RWPE1 (cell line): ENCODE results near the gene PPM1E.
A peak's percentile ranks its signal among the peaks of the same experiment; 100 is the strongest.
"Not testable (repeated sequence)": the region's sequence is repeated elsewhere in the genome, so short reads cannot be mapped to it uniquely, and the experiment has no call there.

Experiments used
- CTCF ChIA-PET: fragments of 350-600 bp; sonication (Branson Sonifier 250); formaldehyde crosslinking; extraction: SDS; loops from one replicate; lab custom pipeline; 2021; lab: Yijun Ruan, JAX
- POLR2A ChIA-PET: fragments of 400-600 bp; formaldehyde crosslinking; extraction: SDS; loops from one replicate; lab custom pipeline; 2020; ENCODE audit warnings: antibody characterized with exemption; ENCODE audit not compliant: low non-redundant PET; lab: Yijun Ruan, JAX
- DNase-seq: peaks from one replicate; pipeline ENCODE4 v3.0.0; 2012; ENCODE audit warnings: low spot score
- H3K27ac ChIP-seq: fragments of 450-650 bp; 2 replicates; pipeline ENCODE4 v1.5.1; 2017
- TF ChIP-seq, protein P1 (sequence below): fragments of 450-650 bp; conservative IDR thresholded peaks from 2 replicates; pipeline ENCODE4 v1.5.1; 2017; ENCODE audit warnings: low read depth, mild to moderate bottlenecking

Gene PPM1E

DNA sequence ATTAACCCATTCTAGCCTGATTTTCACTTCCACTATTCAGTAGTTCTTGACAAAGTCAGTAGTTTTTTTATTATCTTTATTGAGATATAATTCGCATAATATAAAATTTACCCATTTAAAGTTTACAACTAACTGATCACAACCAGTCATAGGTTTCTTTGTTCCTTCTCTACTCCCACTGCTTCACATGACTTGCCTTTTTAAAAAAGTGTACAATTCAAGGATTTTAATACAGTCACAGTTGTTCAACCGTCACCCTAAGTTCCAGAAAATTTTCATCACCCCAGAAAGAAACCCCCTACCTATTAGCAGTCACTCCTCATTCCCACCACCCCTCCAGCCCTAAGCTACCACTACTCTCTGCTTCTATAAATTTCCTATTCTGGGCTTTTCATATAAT, 188.5 kb downstream of the PPM1E start:
- POLR2A ChIA-PET = no interaction called here
- TF ChIP-seq, protein P1, sequence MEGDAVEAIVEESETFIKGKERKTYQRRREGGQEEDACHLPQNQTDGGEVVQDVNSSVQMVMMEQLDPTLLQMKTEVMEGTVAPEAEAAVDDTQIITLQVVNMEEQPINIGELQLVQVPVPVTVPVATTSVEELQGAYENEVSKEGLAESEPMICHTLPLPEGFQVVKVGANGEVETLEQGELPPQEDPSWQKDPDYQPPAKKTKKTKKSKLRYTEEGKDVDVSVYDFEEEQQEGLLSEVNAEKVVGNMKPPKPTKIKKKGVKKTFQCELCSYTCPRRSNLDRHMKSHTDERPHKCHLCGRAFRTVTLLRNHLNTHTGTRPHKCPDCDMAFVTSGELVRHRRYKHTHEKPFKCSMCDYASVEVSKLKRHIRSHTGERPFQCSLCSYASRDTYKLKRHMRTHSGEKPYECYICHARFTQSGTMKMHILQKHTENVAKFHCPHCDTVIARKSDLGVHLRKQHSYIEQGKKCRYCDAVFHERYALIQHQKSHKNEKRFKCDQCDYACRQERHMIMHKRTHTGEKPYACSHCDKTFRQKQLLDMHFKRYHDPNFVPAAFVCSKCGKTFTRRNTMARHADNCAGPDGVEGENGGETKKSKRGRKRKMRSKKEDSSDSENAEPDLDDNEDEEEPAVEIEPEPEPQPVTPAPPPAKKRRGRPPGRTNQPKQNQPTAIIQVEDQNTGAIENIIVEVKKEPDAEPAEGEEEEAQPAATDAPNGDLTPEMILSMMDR = no peak
- CTCF ChIA-PET = interaction anchor here (0.7 kb wide), 1 partner anchor 258 kb away, joined by 5 read pairs; no protein-coding TSS in a partner anchor
- DNase-seq = no peak
- H3K27ac ChIP-seq = no peak overlapping the region

DNA sequence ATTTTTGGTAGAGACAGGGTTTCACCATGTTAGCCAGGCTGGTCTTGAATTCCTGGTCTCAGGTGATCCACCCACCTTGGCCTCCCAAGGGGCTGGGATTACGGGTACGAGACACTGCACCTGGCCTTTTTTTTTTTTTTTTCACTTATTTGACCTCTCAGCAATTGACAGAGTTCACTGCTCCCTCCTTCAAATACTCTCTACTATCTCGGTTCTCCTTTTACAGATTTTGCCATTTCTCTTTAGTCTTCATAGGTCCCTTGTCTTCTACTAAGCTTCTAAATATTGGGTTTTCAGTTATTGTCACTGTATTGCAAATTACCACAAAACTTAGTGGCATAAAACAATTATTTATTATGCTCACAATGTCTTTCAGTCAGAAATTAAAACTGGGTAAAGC, 191.8 kb downstream of the PPM1E start:
- H3K27ac ChIP-seq = no peak overlapping the region
- DNase-seq = no peak
- POLR2A ChIA-PET = no interaction called here
- TF ChIP-seq, protein P1 = no peak
- CTCF ChIA-PET = interaction anchor here (0.5 kb wide), 1 partner anchor 1563 kb away, joined by 3 read pairs; no protein-coding TSS in a partner anchor

DNA sequence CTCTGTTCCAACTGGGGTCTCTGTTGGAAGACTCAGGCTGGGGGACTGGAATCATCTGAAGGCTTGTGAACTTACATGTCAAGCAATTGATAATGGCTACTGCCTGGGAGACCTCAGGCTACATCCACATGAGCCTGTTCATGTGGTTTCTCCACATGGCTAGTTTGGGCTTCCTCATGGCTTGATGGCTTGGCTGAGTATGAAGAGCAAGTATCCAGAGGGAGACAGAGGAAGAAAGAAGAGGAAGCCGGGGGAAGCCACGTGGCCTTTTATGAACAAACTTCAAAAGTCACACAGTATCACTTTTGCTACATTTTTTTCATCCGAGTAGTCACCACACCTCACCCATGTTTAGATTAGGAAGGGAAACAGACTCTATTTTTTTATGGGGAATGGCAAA, 192.2 kb downstream of the PPM1E start:
- ChIA-PET POLR2A (no interaction called here), CTCF (no interaction called here)
- DNase-seq = no peak
- TF ChIP-seq, protein P1 = no peak
- no peak overlapping the region for H3K27ac ChIP-seq

DNA sequence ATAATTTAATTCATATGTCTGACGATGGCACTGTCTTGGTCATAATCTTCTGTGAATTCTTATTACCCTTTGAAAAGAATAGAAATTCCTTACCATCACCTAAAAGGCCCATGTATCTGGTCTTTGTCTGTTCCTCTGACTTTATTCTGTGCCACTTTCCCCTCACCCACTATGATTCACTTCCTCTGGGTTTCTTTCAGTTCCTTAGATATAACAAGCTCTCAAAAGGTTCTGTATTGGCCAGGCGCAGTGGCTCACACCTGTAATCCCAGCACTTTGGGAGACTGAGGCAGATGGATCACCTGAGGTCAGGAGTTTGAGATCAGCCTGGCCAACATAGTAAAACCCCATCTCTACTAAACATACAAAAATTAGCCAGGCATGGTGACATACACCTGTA, 198.7 kb downstream of the PPM1E start:
- POLR2A ChIA-PET, DNase-seq, CTCF ChIA-PET, H3K27ac ChIP-seq: not testable (repeated sequence)

- no peak overlapping the region for H3K27ac ChIP-seq
- peak; percentile 63 for DNase-seq
- TF ChIP-seq, protein P1 = no peak
- ChIA-PET POLR2A (interaction anchor here (0.7 kb wide), 1 partner anchor 107 kb away, joined by 4 read pairs; no protein-coding TSS in a partner anchor), CTCF (interaction anchor here (0.7 kb wide), 1 partner anchor 19 kb away, joined by 4 read pairs; no protein-coding TSS in a partner anchor)
Observed at GRCh38 chr17:58956997-58957724, 201.5 kb downstream of the PPM1E start.

DNA sequence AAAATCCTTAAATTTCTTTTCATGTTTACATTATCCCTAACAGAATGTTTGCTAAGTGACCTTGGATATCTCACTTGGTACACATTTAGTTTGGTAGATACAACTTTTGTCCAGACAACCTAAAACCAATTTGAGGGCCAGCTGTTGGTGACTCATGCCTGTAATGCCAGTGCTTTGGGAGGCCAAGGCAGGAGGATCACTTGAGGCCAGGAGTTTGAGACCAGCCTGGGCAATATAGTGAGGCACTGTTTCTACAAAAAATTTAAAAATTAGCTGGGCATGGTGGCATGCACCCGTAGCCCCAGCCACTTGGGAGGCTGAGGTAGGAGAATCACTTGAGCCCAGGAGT, 202.0 kb downstream of the PPM1E start:
- DNase-seq, CTCF ChIA-PET, POLR2A ChIA-PET, H3K27ac ChIP-seq: not testable (repeated sequence)

- TF ChIP-seq, protein P1 = no peak
- ChIA-PET POLR2A (no interaction called here), CTCF (interaction anchor here (0.6 to 0.7 kb wide), 2 partner anchors 19 to 31 kb away, joined by 3 read pairs; no protein-coding TSS in a partner anchor)
- no peak overlapping the region for H3K27ac ChIP-seq
- peak; percentile 53 for DNase-seq
Observed at GRCh38 chr17:58960068-58960467, 204.4 kb downstream of the PPM1E start.
